ENCODE data around the gene IDI2.
"Not testable (repeated sequence)": the region's sequence is repeated elsewhere in the genome, so short reads cannot be mapped to it uniquely, and the experiment has no call there.

IDI2 gene

GRCh38 chr10:1025683-1026082 lies at the start of gene IDI2:
TSS of gene IDI2 (minus strand) at chr10:1025859. CDS start at chr10:1024723, 1,136 bp downstream.
- DNase-seq: no peak

- DNase-seq: peak; percentile 28
These were observed 49.2 kb upstream of the IDI2 start for GRCh38 chr10:1074748-1075308.

DNA sequence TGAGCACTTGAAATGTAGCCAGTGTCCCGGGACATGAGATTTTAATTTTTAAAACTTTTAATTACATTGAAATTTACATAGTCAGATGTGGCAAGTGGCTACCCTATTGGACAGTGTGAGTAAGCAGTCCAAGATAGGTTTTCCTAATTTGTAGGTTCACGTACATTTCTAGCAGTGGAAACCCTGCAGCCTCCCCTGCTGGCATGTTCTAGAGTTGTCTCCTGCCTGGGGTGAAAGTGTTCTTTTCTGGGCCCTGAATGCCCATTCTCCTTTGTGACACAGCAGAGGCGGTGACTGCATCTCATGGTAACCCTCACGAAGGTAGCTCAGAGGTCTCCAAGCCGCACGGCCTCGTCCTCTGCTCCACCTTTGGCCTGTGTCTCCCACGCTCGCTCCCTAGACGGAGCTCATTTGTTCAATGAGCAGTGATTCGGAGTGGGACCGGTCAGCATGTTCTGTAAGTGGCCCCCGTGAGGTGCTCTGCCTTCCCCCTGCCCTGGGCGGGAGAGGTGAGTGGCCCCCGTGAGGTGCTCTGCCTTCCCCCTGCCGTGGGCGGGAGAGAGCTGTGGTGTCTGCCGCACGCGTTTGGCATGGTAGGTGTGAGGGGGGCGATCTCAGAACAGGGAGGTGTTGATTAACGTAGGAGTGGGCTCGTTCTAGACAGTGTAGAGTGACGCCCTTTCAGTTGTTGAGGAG lies 48.5 kb upstream of the IDI2 start:
- DNase-seq: no peak

GRCh38 chr10:1070919-1071318 lies 45.3 kb upstream of the IDI2 start:
- no peak for DNase-seq

GRCh38 chr10:1068380-1069361 lies 43.0 kb upstream of the IDI2 start:
- no peak for DNase-seq

DNA sequence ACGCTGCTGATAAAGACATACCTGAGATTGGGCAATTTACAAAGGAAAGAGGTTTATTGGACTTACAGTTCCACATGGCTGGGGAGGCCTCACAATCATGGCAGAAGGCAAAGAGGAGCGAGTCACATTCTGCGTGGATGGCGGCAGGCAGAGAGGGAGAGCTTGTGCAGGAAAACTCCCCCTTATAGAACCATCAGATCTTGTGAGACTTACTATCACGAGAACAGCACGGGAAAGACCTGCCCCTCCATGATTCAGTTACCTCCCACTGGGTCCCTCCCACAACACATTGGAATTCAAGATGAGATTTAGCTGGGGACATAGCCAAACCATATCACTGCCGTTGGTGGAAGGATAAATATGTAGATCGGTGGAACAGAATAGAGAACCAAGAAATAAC lies 41.1 kb upstream of the IDI2 start:
- not testable (repeated sequence) for DNase-seq

DNA sequence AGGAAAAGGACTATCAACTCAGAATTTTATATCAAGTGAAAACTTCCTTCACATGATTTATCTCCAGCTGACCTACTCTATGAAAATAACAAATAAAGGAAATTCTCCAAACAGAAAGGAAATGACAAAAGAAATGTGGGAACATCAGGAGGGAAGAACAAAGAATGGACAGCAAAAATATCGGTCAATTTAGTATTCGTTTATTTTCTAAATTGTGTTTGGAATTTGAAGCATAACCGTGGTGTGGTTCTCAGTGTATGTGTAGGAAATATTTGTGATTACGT lies 39.2 kb upstream of the IDI2 start:
- no peak for DNase-seq

DNA sequence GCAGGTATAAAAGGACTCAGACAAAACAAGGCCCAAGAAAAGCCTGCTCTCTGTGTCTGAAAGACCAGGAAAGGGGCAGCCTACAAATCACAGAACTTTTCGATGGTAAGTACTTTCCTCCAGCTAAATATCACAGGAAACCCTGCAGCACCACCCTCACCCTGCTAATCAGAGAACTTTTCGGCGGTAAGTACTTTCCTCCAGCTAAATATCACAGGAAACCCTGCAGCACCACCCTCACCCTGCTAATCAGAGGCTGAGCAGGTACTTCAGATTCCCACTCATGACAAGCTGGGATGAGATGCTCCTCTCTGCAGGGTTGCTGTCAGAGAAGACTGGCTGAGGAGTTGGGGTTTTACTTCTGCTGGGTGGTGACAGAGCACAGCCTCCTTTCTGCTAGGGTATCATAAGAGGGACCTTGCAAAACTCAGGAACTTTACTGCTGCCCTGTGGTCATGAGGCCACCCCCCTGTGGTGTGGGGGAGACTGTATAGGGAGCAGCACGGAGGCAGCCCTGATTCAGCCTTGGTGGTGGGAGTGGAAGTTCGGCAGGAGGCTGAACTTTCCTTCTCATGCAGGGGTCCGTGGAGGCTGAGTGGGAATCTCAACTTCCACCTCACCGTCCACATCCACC lies 37.7 kb upstream of the IDI2 start:
- DNase-seq: peak; percentile 50

- no peak for DNase-seq
These were observed 36.5 kb upstream of the IDI2 start for GRCh38 chr10:1061930-1062774.

- no peak for DNase-seq
These were observed 34.2 kb upstream of the IDI2 start for GRCh38 chr10:1059902-1060301.

GRCh38 chr10:1058017-1058416 lies 32.4 kb upstream of the IDI2 start:
- DNase-seq: no peak

GRCh38 chr10:1057106-1057657 lies 31.5 kb upstream of the IDI2 start:
- peak; percentile 80 for DNase-seq

DNA sequence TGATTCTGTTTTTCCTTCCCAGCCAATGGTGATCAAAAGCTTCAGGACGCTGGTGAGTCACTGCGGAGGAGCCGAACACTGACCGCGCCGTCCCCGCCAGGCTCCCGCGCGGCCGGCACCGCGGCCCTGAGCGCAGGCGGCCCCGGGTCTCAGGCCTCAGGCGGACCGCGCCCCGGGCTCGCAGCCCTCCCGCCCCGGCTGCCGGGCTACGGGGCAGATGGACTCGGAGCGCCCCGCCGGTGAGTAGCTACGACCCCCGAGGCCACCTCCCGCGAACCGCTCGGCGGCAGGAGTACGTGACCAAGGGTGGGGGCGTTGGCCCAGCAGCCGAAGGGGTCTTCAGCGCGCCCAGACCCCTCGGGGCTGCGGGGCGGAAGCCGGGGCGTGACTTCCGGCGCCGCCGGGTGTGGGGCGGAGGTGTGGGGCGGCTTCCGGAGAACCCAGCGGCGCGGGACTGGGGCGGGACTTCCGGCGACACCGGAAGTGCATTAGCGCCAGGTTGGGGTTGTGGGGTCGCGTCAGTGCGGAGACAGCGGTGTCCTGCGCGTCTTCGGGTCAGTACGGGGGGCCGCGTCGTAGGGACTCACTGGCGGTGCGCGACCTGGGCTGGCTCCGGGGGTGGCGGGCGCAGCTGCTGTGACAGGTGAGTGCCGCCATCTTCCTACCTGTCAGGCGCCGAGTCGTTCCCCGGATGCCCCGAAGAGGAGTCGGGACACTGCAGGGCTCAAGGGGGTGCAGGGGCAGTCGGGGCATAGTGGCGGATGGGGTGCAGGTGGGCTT lies 30.9 kb upstream of the IDI2 start, which contains the start of gene WDR37:
TSS of gene WDR37 (plus strand) at position 60 of the 780 bp plus-strand sequence. CDS start 15,771 bp downstream, outside the sequence.
- DNase-seq: peak; percentile 86

GRCh38 chr10:1054684-1055083 lies 29.0 kb upstream of the IDI2 start:
- no peak for DNase-seq

DNA sequence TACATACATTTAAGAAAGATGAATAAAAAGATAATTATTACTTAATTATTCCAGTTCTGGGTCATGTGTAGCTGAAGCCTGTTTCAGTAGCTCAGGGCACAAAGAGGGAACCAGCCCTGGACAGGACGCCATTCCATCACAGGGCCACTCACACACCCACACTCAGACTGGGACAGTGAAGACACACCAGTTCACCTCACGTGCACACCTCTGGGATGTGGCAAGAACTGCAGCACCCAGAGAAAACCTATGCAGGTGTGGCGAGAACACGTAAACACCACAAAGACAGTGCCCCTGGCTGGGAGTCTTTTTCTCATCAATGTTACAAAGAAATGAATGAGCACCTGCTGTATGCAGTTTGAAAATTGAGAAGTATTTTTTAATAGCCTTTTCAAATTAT lies 24.9 kb upstream of the IDI2 start:
- peak; percentile 56 for DNase-seq

GRCh38 chr10:1050145-1050544 lies 24.5 kb upstream of the IDI2 start:
- DNase-seq: no peak

DNA sequence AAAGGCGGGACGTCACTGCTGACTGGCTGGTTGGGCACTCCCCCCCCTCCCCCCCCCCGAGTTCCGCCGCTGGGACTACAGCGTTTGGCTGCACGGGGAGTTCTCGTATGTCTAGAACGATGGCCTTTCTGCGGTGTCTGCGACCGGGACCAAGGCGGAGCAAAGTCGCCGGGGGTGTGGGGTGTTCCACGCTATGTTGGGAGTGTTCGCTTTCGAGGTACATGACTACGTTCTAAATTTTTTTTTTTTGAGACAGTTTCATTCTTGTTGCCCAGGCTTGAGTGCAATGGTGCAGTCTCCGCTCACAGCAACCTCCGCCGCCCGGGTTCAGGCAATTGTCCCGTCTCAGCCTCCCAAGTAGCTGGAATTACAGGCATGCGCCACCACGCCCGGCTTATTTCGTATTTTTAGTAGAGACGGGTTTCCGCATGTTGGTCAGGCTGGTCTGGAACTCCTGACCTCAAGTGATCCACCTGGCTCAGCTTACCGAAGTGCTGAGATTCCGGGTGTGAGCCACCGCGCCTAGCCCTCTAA lies 23.8 kb upstream of the IDI2 start:
- DNase-seq: peak; percentile 19

DNA sequence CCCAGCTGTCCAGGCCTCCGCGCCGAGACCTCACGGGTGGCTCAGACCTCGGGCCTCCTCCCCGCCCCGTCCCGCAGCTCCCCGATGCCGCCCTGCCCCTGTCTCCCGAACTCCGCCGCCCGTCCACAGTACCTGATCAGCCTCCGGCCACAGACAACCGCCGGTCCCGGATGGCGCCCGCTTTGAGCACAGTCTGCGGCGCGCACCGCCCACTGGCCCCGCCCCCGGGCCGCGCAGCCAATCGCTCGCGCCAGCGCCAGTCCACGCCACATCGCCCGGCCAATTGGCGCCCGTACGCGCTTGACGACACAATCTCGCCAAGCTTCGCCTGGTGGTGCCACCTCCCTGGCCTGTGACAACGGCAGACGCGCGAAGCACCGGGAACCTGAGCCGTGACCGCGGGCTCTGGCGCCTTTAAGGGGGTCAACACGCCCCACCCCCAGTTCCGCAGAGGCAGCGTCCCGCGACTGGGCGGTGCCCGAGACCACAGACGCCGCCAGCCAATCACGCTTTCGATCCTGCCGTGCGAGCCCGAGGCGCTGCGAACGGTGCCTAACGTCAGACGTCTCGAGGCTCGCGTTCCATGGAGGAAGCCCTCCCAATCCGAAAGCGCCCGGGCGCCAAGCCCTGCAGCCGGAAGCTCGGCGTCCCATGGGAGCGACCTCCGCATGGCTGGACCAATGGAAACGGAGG lies 23.2 kb upstream of the IDI2 start, which contains the start of gene IDI1:
TSS of gene IDI1 (minus strand) at position 388 of the 693 bp plus-strand sequence. CDS start at position 272, 116 bp downstream.
- peak; percentile 99 for DNase-seq

DNA sequence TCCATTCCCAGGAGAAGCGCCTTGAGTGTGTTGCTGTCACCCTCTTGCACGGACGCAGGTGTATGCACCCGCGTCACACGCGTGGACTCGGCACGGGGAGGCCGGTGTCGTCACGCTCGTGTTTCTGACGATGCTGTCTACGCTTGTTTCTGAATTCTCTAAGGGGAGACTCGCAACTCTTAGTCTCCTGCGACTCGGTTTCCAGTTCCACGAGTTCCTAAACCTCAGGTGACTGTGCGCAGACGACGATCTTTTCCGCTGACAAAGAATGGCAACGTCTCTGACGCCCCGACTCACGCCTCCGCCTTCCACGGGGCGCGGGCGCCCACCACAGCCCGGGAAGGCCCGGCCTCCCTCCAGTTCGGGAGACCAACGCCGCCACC lies 22.7 kb upstream of the IDI2 start:
- peak; percentile 54 for DNase-seq

DNA sequence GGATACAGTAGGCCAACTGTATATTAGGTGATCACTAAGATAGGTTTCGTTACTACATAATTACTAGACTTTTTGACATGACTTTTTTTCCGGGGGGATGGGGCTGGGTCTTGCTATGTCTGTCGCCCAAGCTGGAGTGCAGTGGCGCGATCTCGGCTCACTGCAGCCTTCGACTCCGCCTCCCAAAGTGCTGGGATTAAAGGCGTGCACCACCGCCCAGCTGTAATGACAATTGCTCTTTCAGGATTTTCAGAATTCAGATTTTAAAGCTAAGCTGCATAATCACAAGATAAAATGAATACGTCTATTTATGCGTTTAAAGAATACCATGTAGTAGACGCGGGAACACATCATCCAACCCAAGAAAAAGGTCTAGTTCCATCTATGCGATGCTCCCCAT lies 22.3 kb upstream of the IDI2 start:
- DNase-seq: no peak

Measured in inflammatory macrophage treated with lipopolysaccharide for 4 hours (primary cell).